D721Med (cell line): ENCODE results near the gene PACRG.
A peak's percentile ranks its signal among the peaks of the same experiment; 100 is the strongest.
"Not testable (repeated sequence)": the region's sequence is repeated elsewhere in the genome, so short reads cannot be mapped to it uniquely, and the experiment has no call there.

ENCODE experiments used
- DNase-seq: peaks from one replicate; pipeline ENCODE4 v3.0.0; 2011; ENCODE audit warnings: low spot score; ENCODE audit not compliant: insufficient read length
- FAIRE-seq: peaks from 2 replicates; lab custom pipeline; 2011; peaks lifted over from hg19 to GRCh38; lab: Jason Lieb, UNC
- TF ChIP-seq, protein P1 (sequence below): IDR thresholded peaks from 2 replicates; pipeline ENCODE4 v1.5.1; 2012; ENCODE audit warnings: mild to moderate bottlenecking, control low read depth; ENCODE audit not compliant: insufficient read depth; ENCODE audit errors: missing control alignments

Gene PACRG

DNA sequence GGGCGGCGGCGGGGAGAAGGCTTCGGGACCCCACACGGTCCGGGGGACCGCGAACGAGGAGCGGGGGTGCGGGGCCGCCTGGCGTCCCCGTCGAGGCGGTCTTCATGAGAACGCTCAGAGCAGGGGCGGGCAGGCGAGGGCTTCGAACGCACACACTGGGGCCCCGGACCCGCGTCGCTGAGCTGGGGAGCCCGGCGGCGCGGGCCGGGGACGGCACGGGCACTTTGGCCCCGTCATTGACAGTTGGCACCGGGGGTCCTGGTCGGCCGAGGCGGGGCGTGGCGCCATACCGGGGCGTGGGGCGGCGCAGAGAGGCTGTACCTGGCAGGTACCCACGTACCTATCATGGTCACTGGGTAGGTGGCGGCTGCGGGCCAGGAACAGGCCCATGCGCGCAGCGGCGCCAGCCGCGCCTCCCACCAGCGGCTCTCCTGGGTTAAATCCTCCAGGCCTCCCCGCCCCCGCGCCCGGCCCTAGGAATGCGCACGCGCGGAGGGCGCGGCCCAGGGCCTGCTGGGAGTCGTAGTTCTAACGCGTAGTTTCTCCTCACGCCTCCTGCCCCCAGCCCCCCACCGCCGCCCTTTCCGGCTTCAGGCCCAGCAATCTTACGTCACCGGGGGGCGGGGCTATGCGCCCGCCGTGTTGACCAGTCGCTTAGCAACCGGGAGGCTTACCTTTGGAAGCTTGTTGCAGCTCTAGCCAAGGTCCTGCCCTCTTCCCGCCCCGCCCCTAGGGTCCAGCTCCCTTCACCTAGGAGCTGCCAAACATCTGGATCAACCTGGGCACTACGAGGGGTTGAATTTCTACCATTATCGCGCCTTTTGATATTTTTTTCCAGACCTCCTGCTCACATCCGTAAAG lies at the start of gene PACRG, which contains the start of gene PRKN:
Gene PACRG, plus strand, starts transcription at position 653 of the 861 bp plus-strand sequence.
Gene PRKN, minus strand, starts transcription at position 445 of the 861 bp plus-strand sequence.
- TF ChIP-seq, protein P1, sequence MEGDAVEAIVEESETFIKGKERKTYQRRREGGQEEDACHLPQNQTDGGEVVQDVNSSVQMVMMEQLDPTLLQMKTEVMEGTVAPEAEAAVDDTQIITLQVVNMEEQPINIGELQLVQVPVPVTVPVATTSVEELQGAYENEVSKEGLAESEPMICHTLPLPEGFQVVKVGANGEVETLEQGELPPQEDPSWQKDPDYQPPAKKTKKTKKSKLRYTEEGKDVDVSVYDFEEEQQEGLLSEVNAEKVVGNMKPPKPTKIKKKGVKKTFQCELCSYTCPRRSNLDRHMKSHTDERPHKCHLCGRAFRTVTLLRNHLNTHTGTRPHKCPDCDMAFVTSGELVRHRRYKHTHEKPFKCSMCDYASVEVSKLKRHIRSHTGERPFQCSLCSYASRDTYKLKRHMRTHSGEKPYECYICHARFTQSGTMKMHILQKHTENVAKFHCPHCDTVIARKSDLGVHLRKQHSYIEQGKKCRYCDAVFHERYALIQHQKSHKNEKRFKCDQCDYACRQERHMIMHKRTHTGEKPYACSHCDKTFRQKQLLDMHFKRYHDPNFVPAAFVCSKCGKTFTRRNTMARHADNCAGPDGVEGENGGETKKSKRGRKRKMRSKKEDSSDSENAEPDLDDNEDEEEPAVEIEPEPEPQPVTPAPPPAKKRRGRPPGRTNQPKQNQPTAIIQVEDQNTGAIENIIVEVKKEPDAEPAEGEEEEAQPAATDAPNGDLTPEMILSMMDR = no peak
- no peak for FAIRE-seq
- peak; percentile 81 for DNase-seq

DNA sequence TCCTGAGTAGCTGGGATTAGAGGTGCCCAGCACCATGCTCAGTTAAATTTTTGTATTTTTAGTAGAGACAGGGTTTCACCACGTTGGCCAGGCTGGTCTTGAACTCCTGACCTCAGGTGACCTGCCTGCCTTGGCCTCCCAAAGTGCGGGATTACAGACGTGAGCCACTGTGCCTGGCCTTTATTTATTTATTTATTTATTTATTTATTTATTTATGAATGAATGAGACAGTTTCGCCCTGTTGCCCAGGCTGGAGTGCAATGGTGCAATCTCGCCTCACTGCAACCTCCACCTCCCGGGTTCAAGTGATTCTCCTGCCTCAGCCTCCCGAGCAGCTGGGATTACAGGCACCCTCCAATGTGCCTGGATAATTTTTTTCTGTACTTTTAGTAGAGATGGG lies 48.9 kb upstream of the PACRG start:
- DNase-seq, FAIRE-seq: not testable (repeated sequence)

DNA sequence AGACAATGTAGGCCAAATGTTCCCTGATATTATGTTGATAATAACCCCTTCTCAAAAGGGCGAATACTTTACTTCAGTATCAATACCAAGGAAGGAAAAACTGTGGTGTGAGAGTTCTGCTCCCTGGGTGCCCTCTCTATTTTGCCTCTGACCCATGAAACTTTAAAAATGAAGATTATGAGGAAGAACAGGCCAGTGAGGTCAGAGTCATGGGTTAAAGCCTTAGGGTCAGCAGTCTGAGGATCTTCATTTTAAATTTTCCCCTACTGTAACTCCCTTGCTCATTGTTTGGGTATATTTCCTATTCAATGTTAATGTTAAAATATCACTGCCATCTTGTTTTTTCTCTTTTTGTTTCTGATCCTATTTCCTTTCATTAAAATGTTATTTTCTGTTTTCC lies 48.1 kb upstream of the PACRG start:
- no peak for FAIRE-seq
- DNase-seq = no peak

DNA sequence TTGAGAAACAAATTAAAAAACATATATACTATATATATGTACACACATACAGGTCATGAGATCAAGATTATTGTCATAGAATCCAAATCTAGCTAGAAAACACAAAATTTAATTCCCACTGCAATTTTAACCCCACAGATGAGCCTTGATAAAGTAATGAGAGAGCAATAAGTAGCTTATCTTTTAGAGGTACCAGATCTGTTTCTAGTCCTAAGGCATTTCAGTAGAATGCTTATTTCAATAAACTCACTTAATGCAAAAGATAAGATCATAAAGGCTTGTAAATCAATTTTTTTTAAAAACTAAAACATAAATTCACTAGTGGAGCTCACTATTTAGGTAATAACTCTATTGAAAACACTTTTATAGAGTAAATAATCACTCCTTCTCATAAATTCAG lies 47.4 kb upstream of the PACRG start:
- TF ChIP-seq, protein P1 = no peak
- no peak for DNase-seq
- FAIRE-seq = no peak

More for the DNA sequence above, 48.1 kb upstream of the PACRG start:
- TF ChIP-seq, protein P1 = no peak

DNA sequence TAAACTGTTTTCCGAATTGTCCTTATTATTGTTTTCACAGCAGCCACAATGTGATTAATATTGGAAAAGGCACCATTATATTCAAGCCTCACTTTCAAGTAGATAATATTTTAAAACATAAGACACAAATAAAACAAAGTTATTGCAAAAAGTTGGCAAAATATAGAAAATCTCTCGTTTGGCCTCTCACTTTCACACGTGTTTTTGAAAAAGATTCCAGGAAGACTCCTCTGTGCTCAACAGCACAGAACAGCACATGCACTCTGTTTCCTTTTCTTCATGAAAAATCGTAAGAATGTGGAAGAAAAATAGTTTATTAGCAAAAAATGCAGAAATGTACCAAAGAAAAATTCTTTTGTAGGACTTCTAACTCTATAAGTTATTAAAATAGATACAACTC lies 46.9 kb upstream of the PACRG start:
- DNase-seq (no peak), FAIRE-seq (no peak)
- TF ChIP-seq, protein P1 = no peak

DNA sequence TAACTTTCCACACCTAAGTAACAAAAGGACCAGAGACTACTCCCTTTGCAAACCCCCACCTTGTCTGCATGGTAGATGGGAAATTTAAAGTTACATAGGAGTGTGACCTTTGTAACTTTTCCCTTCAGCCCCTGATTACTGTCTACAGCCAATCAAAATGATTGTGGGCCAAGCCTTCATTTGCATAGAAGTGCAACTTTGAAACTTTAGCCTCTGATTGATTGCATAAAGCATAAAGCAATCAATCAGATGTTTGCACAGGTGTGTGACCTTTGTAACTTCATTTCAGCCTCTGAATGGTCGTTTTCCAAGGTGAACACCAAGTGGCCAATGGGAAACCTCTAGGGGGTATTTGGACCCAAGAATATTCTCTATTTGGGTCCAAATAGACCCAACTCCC lies 46.3 kb upstream of the PACRG start:
- no peak for DNase-seq
- TF ChIP-seq, protein P1 = no peak
- no peak for FAIRE-seq

DNA sequence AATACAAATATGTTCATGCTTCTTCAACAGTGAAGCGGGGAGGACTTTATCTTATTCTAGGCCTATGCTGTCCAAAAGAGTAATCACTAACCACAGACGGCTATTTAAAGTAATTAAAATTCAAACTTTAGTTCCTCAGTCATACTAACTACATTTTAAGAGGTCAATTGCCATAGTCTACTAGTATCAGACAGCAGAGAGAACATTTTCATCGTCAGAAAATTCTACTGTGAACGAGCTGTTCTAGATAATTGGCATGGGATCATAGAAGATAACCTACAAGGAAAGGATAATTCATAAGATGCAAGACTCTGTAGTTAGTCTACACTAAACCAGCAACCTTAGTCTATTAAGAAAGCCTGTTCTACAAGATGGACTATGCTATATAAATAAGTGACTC lies 44.6 kb upstream of the PACRG start:
- no peak for FAIRE-seq
- DNase-seq = no peak
- TF ChIP-seq, protein P1 = no peak
